ENCODE results near the gene COX7A2.

DNA sequence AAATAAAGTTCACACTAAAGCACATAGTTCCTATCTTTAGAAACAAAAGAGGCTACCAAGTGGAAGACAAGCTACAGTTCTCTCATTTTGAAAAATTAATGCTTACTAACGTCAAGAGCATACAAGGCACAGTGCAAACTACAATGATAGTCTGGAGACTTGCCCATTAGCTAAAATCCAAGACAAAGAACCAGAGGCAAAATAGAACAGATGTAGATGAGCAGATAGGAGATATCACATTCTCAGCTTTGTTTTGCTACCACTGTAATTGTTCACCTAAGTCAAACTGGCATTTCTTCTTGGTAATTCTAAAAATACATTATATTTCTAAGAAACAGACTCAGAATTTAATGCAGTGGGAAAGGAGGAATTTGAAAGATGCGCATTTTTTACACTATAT, 35.8 kb upstream of the COX7A2 start:
- TF ChIP-seq, protein P1, sequence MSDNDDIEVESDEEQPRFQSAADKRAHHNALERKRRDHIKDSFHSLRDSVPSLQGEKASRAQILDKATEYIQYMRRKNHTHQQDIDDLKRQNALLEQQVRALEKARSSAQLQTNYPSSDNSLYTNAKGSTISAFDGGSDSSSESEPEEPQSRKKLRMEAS (IDR thresholded peaks at IDR 0.05), result no peak
- TF ChIP-seq POLR2A (IDR thresholded peaks at IDR 0.05; ENCODE audit: borderline replicate concordance, extremely low read depth, insufficient read depth, insufficient read length) (no peak), SRF (IDR thresholded peaks at IDR 0.05; ENCODE audit: low read depth) (no peak), EZH2 (IDR thresholded peaks at IDR 0.05) (no peak), POLR2AphosphoS5 (IDR thresholded peaks at IDR 0.05; ENCODE audit: low read depth, low read length) (no peak), SP1 (IDR thresholded peaks at IDR 0.05; ENCODE audit: low read depth) (no peak)
- TF ChIP-seq, protein P2, sequence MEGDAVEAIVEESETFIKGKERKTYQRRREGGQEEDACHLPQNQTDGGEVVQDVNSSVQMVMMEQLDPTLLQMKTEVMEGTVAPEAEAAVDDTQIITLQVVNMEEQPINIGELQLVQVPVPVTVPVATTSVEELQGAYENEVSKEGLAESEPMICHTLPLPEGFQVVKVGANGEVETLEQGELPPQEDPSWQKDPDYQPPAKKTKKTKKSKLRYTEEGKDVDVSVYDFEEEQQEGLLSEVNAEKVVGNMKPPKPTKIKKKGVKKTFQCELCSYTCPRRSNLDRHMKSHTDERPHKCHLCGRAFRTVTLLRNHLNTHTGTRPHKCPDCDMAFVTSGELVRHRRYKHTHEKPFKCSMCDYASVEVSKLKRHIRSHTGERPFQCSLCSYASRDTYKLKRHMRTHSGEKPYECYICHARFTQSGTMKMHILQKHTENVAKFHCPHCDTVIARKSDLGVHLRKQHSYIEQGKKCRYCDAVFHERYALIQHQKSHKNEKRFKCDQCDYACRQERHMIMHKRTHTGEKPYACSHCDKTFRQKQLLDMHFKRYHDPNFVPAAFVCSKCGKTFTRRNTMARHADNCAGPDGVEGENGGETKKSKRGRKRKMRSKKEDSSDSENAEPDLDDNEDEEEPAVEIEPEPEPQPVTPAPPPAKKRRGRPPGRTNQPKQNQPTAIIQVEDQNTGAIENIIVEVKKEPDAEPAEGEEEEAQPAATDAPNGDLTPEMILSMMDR (IDR thresholded peaks at IDR 0.05 in 2 of 3, conservative IDR thresholded peaks at IDR 0.05 in 1 of 3; ENCODE audit: borderline replicate concordance in 1 of 3, insufficient read depth in 1 of 3, low read depth in 2 of 3, low read length in 2 of 3), result no peak
